OCI-LY1 (cell line): Measurements from ENCODE around the gene AKAP13.

Source experiments
- CTCF ChIP-seq: fragments of 200-600 bp; sonication (generic), shearing (Covaris generic); IDR thresholded peaks from 2 replicates; pipeline ENCODE4 v1.5.1; 2017; ENCODE audit warnings: mild to moderate bottlenecking, antibody characterized with exemption, low read length, moderate library complexity, mixed read lengths
- EZH2 ChIP-seq: fragments of 200-600 bp; sonication (generic), shearing (Covaris generic); IDR thresholded peaks from 2 replicates; pipeline ENCODE4 v1.8.0; 2017; ENCODE audit warnings: borderline replicate concordance, mixed run types, mild to moderate bottlenecking, antibody characterized with exemption, low read length, moderate library complexity, mixed read lengths

GRCh38 chr15:85547386-85547785 lies 167.0 kb downstream of the AKAP13 start:
- TF ChIP-seq CTCF: no peak
- TF ChIP-seq EZH2: no peak
